ENCODE results near the gene SNPH.

Gene SNPH

GRCh38 chr20:1332749-1333300 is 66.7 kb downstream of the SNPH start:
- H3K4me3 Mint-ChIP-seq = no peak overlapping the region
- no peak for TF ChIP-seq CTCF (IDR thresholded peaks at IDR 0.05)
- H3K27ac Mint-ChIP-seq = no peak overlapping the region
- peaks cover 2% of the 10 kb centered on the region for H3K27me3 Mint-ChIP-seq (ENCODE audit: low read depth, poor library complexity)
- no peaks in the 10 kb centered on the region for H3K9me3 Mint-ChIP-seq
- H3K4me1 Mint-ChIP-seq = peaks cover 12% of the 10 kb centered on the region
- H3K36me3 Mint-ChIP-seq (ENCODE audit: low read depth) = peaks cover 47% of the 10 kb centered on the region
- no peak for DNase-seq

DNA sequence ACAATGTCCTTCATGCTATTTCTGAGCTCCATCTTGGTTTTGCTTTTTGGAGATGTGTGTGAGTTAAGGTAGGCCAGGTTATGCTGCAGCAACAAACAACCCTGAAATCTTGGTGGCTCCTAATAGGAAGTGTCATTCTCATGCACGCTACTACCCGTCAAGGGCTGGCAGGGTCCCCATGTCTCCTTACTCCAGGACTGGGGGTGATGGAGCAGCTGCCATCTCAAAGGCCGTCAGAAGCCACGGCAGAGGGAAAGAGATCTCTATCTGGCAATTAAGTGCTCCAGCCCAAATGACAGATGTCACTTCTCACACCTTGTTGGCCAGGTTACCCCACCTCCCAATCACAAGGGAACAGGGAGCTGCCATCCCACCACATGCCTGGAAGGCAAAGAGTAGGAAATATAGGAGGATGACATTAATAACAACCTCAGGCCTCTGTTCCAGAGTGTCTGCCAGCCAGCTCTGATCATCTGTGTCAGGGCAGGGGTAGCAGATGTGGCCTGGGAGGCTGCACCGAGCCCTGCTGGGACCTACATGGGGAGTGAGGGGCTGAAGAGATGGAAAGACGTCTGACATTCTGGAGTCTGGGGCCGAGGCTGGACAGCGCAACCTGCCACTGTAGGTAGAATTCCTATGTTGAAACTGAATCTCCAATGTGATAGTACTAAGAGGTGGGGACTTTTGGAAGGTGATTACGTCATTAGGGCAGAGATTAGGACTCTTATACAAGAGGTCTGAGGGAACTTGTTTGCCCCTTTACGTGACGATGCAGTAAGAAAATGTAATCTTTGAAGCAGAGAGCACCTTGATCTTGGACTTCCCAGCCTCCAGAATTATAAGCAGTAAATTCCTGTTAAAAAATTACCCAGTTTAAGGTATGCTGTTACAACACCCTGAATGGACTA is 67.6 kb downstream of the SNPH start:
- Mint-ChIP-seq H3K36me3 (ENCODE audit: low read depth) (peaks cover 47% of the 10 kb centered on the region), H3K27me3 (ENCODE audit: low read depth, poor library complexity) (peaks cover 2% of the 10 kb centered on the region), H3K9me3 (no peaks in the 10 kb centered on the region), H3K27ac (no peak overlapping the region), H3K4me1 (peaks cover 12% of the 10 kb centered on the region), H3K4me3 (no peak overlapping the region)
- DNase-seq = no peak
- no peak for TF ChIP-seq CTCF (IDR thresholded peaks at IDR 0.05)

DNA sequence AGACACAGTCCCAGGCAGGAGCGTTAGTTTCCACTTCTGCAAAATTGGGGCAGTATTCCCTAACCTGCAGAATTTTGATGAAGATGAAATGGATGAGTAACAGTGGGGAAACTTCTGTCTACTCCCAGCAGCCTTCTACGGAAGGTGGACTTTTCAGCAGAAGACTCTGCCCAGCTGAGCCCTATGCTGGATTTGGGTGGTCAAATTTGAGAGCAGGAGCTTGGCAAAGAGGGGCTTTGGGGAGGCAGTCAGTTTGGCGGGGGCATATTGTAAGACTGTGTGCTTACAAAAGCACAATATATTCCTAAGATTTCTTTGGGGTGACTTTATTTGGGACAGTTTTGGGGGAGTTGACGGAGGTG is 68.3 kb downstream of the SNPH start:
- Mint-ChIP-seq H3K27me3 (ENCODE audit: low read depth, poor library complexity) (peaks cover 2% of the 10 kb centered on the region), H3K4me3 (no peak overlapping the region), H3K9me3 (no peaks in the 10 kb centered on the region), H3K27ac (no peak overlapping the region), H3K4me1 (peaks cover 9% of the 10 kb centered on the region), H3K36me3 (ENCODE audit: low read depth) (peaks cover 47% of the 10 kb centered on the region)
- no peak for DNase-seq
- TF ChIP-seq CTCF (IDR thresholded peaks at IDR 0.05) = no peak

DNA sequence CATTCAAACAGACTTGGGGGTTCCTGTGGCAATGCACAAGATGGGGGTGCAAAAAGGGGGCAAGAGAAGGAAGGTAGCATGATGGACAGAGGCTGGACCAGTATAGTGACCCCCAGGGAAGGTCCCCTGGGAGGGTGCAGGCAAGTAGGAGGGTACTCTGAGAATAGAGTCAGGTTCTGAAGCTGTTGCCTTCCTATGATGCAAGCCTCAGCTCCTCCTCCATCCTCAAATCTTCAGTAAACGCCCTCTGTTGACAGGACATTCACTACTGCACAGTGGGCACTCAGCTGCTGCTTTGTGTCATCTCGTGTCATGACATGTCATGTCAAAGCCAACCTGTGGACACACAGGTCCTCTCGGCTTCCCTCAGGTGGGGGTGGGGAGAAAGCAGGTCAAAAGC is 68.7 kb downstream of the SNPH start:
- Mint-ChIP-seq H3K9me3 (no peaks in the 10 kb centered on the region), H3K4me3 (no peak overlapping the region), H3K36me3 (ENCODE audit: low read depth) (peaks cover 44% of the 10 kb centered on the region), H3K27me3 (ENCODE audit: low read depth, poor library complexity) (peaks cover 2% of the 10 kb centered on the region), H3K27ac (no peak overlapping the region), H3K4me1 (peaks cover 5% of the 10 kb centered on the region)
- no peak for TF ChIP-seq CTCF (IDR thresholded peaks at IDR 0.05)
- no peak for DNase-seq

- peaks cover 37% of the 10 kb centered on the region for H3K36me3 Mint-ChIP-seq (ENCODE audit: low read depth)
- H3K27ac Mint-ChIP-seq = peak overlapping the region; percentile 54
- no peak for DNase-seq
- TF ChIP-seq CTCF (IDR thresholded peaks at IDR 0.05) = no peak
- no peak overlapping the region for H3K4me3 Mint-ChIP-seq
- no peaks in the 10 kb centered on the region for H3K9me3 Mint-ChIP-seq
- no peaks in the 10 kb centered on the region for H3K4me1 Mint-ChIP-seq
- H3K27me3 Mint-ChIP-seq (ENCODE audit: low read depth, poor library complexity) = peaks cover 2% of the 10 kb centered on the region
These were observed 70.0 kb downstream of the SNPH start for GRCh38 chr20:1335961-1336698.
